BLaER1 treated with 17β-estradiol and CSF1 and Interleukin-3, amounts not matched to agents 10 nM and 100 nM (cell line): Measurements from ENCODE around the gene ALPK1.
A peak's percentile ranks its signal among the peaks of the same experiment; 100 is the strongest.

Experiments used
- H3K27ac ChIP-seq, 11 experiments: shearing (Covaris generic); formaldehyde crosslinking; 2 replicates each; pipeline ENCODE4 v1.8.1; 2022
- H3K27me3 ChIP-seq, 11 experiments: shearing (Covaris generic); formaldehyde crosslinking; 2 replicates each; pipeline ENCODE4 v1.8.1; 2022
- H3K36me3 ChIP-seq, 11 experiments: shearing (Covaris generic); formaldehyde crosslinking; 2 replicates each; pipeline ENCODE4 v1.8.1; 2022
- H3K4me1 ChIP-seq, 10 experiments: shearing (Covaris generic); formaldehyde crosslinking; 2 replicates each; pipeline ENCODE4 v1.8.1; 2022
- H3K4me2 ChIP-seq, 11 experiments: shearing (Covaris generic); formaldehyde crosslinking; 2 replicates each; pipeline ENCODE4 v1.8.1; 2022
- H3K4me3 ChIP-seq, 10 experiments: shearing (Covaris generic); formaldehyde crosslinking; 2 replicates each; pipeline ENCODE4 v1.8.1; 2022
- H3K9ac ChIP-seq, 11 experiments: shearing (Covaris generic); formaldehyde crosslinking; 2 replicates each; pipeline ENCODE4 v1.8.1; 2022
- H3K9me3 ChIP-seq, 11 experiments: shearing (Covaris generic); formaldehyde crosslinking; replicated peaks in 1 of 11; 2 replicates each; pipeline ENCODE4 v1.8.1; 2022
- H4K20me1 ChIP-seq, 11 experiments: shearing (Covaris generic); formaldehyde crosslinking; 2 replicates each; pipeline ENCODE4 v1.8.1; 2022
- Cebpa-rat ChIP-seq, 11 experiments: shearing (Covaris generic); IDR thresholded peaks; 2 replicates each; pipeline ENCODE4 v1.8.1; 2022

ALPK1 gene

DNA sequence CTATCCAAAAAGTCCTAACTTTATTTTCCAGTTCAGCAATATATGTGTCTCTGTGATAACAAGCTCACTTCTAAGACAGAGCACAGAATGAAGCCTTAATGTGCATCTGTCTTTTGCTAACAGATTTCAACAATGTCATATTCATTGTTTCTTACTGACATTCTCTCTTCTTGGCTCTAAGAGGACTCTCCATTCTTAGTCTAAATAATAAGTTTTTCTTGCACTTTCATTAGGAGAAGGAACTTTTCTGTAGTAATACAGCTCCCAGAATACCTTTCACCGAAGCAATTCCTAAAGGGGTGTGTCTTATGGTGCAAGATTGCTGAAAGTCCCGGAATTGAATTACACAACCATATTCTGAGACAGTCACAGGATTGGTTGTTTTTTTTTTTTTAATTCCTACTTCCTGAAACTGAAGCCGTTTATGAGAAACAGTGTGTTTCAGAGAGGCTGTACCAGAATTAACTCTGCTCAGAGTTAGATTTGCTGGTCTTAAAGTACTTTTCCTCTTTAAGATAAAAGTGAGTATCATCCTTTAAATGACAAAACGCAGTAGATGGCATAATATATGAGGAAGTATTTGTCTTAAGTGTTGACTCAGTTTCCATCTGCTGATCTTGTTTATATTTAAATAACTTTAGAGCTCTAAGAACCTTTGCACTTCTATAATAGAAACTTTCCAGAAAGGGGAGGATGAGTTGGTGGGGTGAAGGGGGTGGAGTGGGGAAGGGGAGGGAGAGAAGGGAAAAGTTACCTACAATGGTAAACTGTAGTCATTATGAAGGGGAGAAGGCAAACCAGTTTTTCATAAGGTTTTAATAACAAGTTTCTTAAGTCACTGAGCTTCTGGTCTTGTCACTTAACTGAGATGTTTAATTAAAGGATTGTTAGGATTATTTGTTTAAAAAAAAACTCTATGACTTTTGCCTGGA is at the start of gene ALPK1:
ALPK1 (plus strand) TSS at position 421 of the 932 bp plus-strand sequence.
- peak within 1 kb of the TSS in 10 of 11 experiments; percentile 11 to 88 (median 74); a peak in 18 of 22 replicates for H3K27ac ChIP-seq
- no peaks in the 10 kb centered on the region for H3K27me3 ChIP-seq
- peak in 7 of 11 experiments; percentile 21 to 92 (median 85); a peak in 12 of 22 replicates for TF ChIP-seq Cebpa-rat (IDR thresholded peaks at IDR 0.05)
- peaks cover 0 to 11% (median 0%) of the 10 kb centered on the region in 11 experiments; a peak in 3 of 22 replicates for H3K36me3 ChIP-seq
- H3K9ac ChIP-seq = peak within 1 kb of the TSS in 6 of 11 experiments; percentile 28 to 81 (median 66); a peak in 10 of 22 replicates
- H3K9me3 ChIP-seq = no peaks in the 10 kb centered on the region
- H3K4me1 ChIP-seq = peaks cover 0 to 68% (median 6%) of the 10 kb centered on the region in 10 experiments; a peak in 12 of 20 replicates
- no peaks in the 10 kb centered on the region for H4K20me1 ChIP-seq
- H3K4me3 ChIP-seq = peak within 1 kb of the TSS in 6 of 10 experiments; percentile 12 to 56 (median 48); a peak in 11 of 20 replicates
- peak within 1 kb of the TSS; percentile 6 to 92 (median 37); a peak in 18 of 22 replicates for H3K4me2 ChIP-seq

DNA sequence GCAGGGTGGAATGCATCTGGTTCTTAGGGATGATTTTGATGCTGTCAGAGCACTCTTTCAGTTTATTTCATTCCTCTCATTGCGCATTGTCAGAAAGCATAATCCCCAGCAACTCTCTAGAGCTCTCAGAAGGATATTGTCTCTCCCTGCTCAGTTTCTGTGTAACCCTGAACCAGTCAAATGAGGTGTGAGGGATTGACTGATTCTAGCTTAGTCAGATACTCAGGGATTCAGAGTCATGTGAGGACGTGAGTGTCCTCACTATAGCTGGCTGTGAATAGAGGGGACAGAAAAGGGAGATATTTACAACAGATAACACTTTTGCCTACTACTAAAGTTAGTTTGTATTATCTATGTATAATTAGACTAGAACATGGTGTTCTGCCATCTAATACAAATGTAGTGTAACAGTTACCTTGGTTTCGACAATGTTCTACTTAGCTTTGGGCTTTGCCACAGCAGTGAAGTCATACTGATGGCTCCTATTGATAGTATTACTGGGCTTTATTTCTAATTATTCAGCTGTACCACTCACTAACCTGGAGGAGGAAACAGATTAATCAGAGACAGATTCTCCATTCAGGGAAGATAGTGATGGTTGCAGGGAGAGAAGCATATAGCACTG is 46.0 kb upstream of the ALPK1 start:
- Histone ChIP-seq H3K36me3 (peaks cover 3 to 28% (median 13%) of the 10 kb centered on the region in 11 experiments; a peak in 17 of 22 replicates), H3K4me1 (peaks cover 0 to 7% (median 0%) of the 10 kb centered on the region in 10 experiments; a peak in 5 of 20 replicates), H3K27me3 (no peaks in the 10 kb centered on the region), H3K4me2 (no peak overlapping the region), H4K20me1 (peaks cover 0 to 50% (median 16%) of the 10 kb centered on the region in 11 experiments; a peak in 13 of 22 replicates), H3K27ac (no peak overlapping the region), H3K9me3 (no peaks in the 10 kb centered on the region), H3K9ac (no peak overlapping the region), H3K4me3 (no peak overlapping the region)
- no peak for TF ChIP-seq Cebpa-rat (IDR thresholded peaks at IDR 0.05)

DNA sequence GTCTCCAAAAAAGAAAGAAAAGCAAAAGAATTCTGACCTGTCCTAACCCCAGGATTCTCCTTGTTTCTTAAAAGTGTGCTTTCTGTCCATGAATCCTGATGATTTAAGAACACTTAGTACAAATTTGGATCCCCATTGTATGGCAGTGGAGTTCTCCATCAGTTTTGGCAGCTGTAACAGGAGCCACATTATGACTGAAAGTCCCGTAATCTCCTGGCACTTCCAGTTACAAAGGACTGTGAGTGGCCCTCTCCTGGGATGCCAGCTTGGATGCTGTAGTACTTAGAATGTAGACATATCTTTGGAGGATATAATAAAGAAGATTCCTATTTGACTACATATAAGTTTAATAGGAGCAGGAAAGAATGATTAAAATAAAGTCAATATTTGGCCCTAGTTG is 44.9 kb upstream of the ALPK1 start:
- TF ChIP-seq Cebpa-rat (IDR thresholded peaks at IDR 0.05) = no peak
- Histone ChIP-seq H4K20me1 (peaks cover 0 to 46% (median 16%) of the 10 kb centered on the region in 11 experiments; a peak in 13 of 22 replicates), H3K4me2 (no peak overlapping the region), H3K27me3 (no peaks in the 10 kb centered on the region), H3K27ac (no peak overlapping the region), H3K4me1 (peaks cover 0 to 7% (median 0%) of the 10 kb centered on the region in 10 experiments; a peak in 5 of 20 replicates), H3K4me3 (no peak overlapping the region), H3K9me3 (no peaks in the 10 kb centered on the region), H3K9ac (no peak overlapping the region), H3K36me3 (peaks cover 3 to 27% (median 18%) of the 10 kb centered on the region in 11 experiments; a peak in 17 of 22 replicates)

DNA sequence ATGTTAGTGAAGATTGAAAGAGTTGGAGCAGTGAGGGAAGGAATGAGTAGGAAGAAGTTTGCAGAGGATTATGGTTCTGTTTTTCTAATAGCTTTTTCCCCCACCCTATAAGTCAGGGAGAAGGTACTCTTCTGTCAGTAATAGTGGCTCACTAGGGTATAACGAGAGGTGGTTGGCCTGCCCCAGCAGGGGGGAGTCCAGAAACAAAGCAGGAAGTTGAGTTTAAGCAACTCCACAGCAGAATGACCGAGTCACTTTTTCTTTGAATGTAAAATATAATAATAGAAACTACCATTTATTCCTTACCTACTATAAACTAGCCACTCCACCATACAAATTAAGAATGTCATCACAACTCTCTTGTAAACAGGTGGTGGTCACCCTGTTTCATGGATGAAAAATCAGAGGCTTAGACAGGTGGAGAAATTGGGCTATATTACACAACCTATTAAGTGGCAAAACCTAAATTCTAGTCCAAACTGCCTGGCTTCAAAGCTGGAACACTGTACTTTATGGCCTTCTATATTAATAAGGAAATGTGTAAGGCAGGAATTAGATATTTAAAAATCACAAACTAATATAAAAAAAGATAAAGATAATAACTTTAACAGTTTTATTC is 43.7 kb upstream of the ALPK1 start:
- Histone ChIP-seq H3K27me3 (no peaks in the 10 kb centered on the region), H3K4me3 (no peak overlapping the region), H4K20me1 (peaks cover 0 to 42% (median 16%) of the 10 kb centered on the region in 11 experiments; a peak in 13 of 22 replicates), H3K4me1 (peaks cover 0 to 7% (median 0%) of the 10 kb centered on the region in 10 experiments; a peak in 5 of 20 replicates), H3K9ac (no peak overlapping the region), H3K4me2 (peak overlapping the region in 1 of 11 experiments; percentile 22; a peak in 1 of 22 replicates), H3K36me3 (peaks cover 3 to 29% (median 20%) of the 10 kb centered on the region in 11 experiments; a peak in 17 of 22 replicates), H3K27ac (no peak overlapping the region), H3K9me3 (no peaks in the 10 kb centered on the region)
- no peak for TF ChIP-seq Cebpa-rat (IDR thresholded peaks at IDR 0.05)

DNA sequence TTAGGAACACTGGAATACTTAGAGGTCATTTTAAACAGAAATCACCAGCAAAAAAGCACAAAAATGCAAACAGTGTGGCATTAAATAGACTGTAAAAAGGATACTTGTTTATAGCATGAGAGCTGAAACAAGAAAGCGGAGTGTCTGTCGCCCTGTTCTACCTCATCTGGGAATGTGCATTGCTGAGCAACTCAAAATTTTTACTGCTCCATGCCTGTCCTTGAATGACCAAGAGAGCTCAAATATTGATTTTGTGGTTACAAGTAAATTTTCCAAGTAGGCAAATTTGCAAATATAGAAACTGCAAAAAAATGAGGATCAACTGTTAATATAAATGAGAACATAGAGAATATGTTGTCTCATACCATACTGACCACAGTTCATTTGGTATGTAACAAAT is 40.1 kb upstream of the ALPK1 start:
- Histone ChIP-seq H3K9me3 (no peaks in the 10 kb centered on the region), H3K27ac (no peak overlapping the region), H3K4me2 (no peak overlapping the region), H3K27me3 (no peaks in the 10 kb centered on the region), H3K4me1 (peaks cover 0 to 7% (median 0%) of the 10 kb centered on the region in 10 experiments; a peak in 5 of 20 replicates), H4K20me1 (peaks cover 0 to 11% (median 3%) of the 10 kb centered on the region in 11 experiments; a peak in 10 of 22 replicates), H3K4me3 (no peak overlapping the region), H3K36me3 (peaks cover 21 to 65% (median 42%) of the 10 kb centered on the region in 11 experiments), H3K9ac (no peak overlapping the region)
- TF ChIP-seq Cebpa-rat (IDR thresholded peaks at IDR 0.05) = no peak

DNA sequence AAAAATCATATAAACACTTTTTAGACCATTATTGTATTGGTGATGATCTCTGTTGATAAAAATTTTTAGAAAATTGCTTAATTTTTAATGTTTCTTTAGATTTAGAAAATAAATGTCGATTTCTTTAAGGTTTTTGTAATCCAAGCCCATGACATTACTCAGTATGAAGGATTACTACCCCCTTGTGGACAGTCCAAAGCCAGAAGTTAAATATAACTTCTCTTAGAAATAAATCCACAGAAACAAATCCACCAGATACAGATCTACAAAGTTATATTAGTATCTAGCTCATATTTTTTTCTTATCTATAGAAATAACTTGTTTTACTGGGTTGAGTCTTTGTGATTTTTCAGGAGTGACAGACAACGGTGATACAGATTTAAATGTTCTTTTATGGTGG is 30.3 kb upstream of the ALPK1 start:
- no peak for TF ChIP-seq Cebpa-rat (IDR thresholded peaks at IDR 0.05)
- Histone ChIP-seq H3K27me3 (no peaks in the 10 kb centered on the region), H3K36me3 (peaks cover 9 to 69% (median 40%) of the 10 kb centered on the region in 11 experiments; a peak in 21 of 22 replicates), H3K4me1 (peaks cover 0 to 13% (median 0%) of the 10 kb centered on the region in 10 experiments; a peak in 7 of 20 replicates), H3K4me2 (no peak overlapping the region), H3K9ac (peak overlapping the region in 1 of 11 experiments; percentile 48; a peak in 1 of 22 replicates), H3K4me3 (no peak overlapping the region), H3K27ac (no peak overlapping the region), H3K9me3 (no peaks in the 10 kb centered on the region), H4K20me1 (peaks cover 0 to 6% (median 0%) of the 10 kb centered on the region in 11 experiments; a peak in 2 of 22 replicates)

DNA sequence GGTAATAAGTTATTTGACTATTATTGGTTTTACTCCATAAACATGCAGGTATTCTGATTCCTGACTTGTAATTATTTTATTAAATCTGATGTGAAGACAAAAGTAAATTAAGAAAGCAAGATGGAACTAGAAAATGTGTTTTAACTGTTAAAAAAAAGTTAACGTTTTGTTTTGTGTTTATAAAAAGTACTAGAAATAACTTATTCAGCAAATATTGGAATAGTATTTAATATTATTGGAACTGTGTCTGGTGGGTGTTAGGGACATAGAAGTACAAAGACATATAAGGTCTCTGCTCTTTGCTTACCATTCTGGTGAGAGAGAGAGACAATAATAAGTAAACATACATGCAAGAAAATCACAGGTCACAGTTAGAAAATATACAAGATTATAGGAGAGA is 27.1 kb upstream of the ALPK1 start:
- Histone ChIP-seq H4K20me1 (peaks cover 0 to 24% (median 0%) of the 10 kb centered on the region in 11 experiments; a peak in 4 of 22 replicates), H3K9me3 (no peaks in the 10 kb centered on the region), H3K27ac (0 out of 22 replicates have a peak overlapping the region, but pooled peaks of 1 of the 11 experiments have one; percentile 2), H3K27me3 (no peaks in the 10 kb centered on the region), H3K9ac (no peak overlapping the region), H3K4me1 (peaks cover 0 to 13% (median 0%) of the 10 kb centered on the region in 10 experiments; a peak in 7 of 20 replicates), H3K4me3 (no peak overlapping the region), H3K36me3 (peaks cover 28 to 66% (median 46%) of the 10 kb centered on the region in 11 experiments), H3K4me2 (no peak overlapping the region)
- no peak for TF ChIP-seq Cebpa-rat (IDR thresholded peaks at IDR 0.05)
